ENCODE results near the gene TSPEAR. TPM values are rescaled to one million over a fixed set of nuclear protein-coding genes. Genes with fewer than 3 reads are reported as not detected.

The TSPEAR gene
- total RNA-seq, 4 donors from 2014 or later = 0.18 to 0.69 (median 0.51) TPM; not detected in 1

GRCh38 chr21:44599264-44600029, 111.9 kb downstream of the TSPEAR start:
- no peaks in the 10 kb centered on the region for H3K9me3 ChIP-seq
- H3K36me3 ChIP-seq = no peaks in the 10 kb centered on the region
- H3K4me3 ChIP-seq = no peak overlapping the region
- intact Hi-C loops (cut with DNase I; ENCODE audit: low total_unique reads) = no loop called here
- H3K27ac ChIP-seq = no peak overlapping the region
- DNase-seq = no peak
- H3K27me3 ChIP-seq = no peaks in the 10 kb centered on the region
- no peaks in the 10 kb centered on the region for H3K4me1 ChIP-seq
- TF ChIP-seq POLR2A (IDR thresholded peaks at IDR 0.05) = no peak
- no peak for TF ChIP-seq CTCF (IDR thresholded peaks at IDR 0.05)

GRCh38 chr21:44598061-44598460, 113.3 kb downstream of the TSPEAR start:
- Histone ChIP-seq H3K27ac (no peak overlapping the region), H3K4me3 (no peak overlapping the region), H3K36me3 (no peaks in the 10 kb centered on the region), H3K4me1 (no peaks in the 10 kb centered on the region), H3K9me3 (no peaks in the 10 kb centered on the region), H3K27me3 (no peaks in the 10 kb centered on the region)
- intact Hi-C loops (cut with DNase I; ENCODE audit: low total_unique reads) = no loop called here
- no peak for DNase-seq
- no peak for TF ChIP-seq POLR2A (IDR thresholded peaks at IDR 0.05)
- TF ChIP-seq CTCF (IDR thresholded peaks at IDR 0.05) = no peak

- Histone ChIP-seq H3K27ac (no peak overlapping the region), H3K36me3 (no peaks in the 10 kb centered on the region), H3K27me3 (no peaks in the 10 kb centered on the region), H3K4me3 (no peak overlapping the region), H3K9me3 (no peaks in the 10 kb centered on the region), H3K4me1 (no peaks in the 10 kb centered on the region)
- TF ChIP-seq POLR2A (IDR thresholded peaks at IDR 0.05) (no peak), CTCF (IDR thresholded peaks at IDR 0.05) (no peak)
- intact Hi-C loops (cut with DNase I; ENCODE audit: low total_unique reads) = no loop called here
- DNase-seq = no peak
Measured at GRCh38 chr21:44596068-44596725, 115.2 kb downstream of the TSPEAR start.

- TF ChIP-seq CTCF (IDR thresholded peaks at IDR 0.05) (no peak), POLR2A (IDR thresholded peaks at IDR 0.05) (no peak)
- H3K4me1 ChIP-seq = no peaks in the 10 kb centered on the region
- DNase-seq = no peak
Measured at GRCh38 chr21:44595524-44595923, 115.8 kb downstream of the TSPEAR start.

DNA sequence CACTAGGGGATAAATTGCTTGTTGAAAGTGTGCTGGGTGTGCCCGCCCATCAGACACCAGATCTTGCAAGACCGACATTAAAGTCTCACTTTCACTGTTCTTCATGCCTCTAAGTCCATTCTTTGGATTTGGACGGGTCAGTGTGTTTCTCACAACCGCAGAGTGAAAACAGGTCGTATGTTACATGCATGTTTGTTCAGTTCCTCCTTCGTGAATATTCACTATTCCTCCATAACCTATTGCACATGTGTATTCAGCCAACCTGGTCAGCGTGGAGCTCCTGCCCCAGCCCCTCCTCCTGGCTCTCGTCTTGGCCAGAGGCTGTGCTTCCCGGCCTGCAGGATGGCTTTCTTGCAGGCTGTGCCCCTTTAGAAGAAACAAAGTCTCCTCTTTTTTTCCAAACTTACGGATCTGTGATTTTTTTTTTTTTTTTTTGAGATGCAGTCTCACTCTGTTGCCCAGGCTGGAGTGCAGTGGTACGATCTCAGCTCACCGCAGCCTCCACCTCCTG, 116.9 kb downstream of the TSPEAR start:
- H3K27me3 ChIP-seq = no peaks in the 10 kb centered on the region
- H3K36me3 ChIP-seq = no peaks in the 10 kb centered on the region
- no peak overlapping the region for H3K27ac ChIP-seq
- intact Hi-C loops (cut with DNase I; ENCODE audit: low total_unique reads) = no loop called here
- no peak for DNase-seq
- no peaks in the 10 kb centered on the region for H3K4me1 ChIP-seq
- H3K4me3 ChIP-seq = no peak overlapping the region
- TF ChIP-seq CTCF (IDR thresholded peaks at IDR 0.05) (no peak), POLR2A (IDR thresholded peaks at IDR 0.05) (no peak)
- no peaks in the 10 kb centered on the region for H3K9me3 ChIP-seq

More at GRCh38 chr21:44595524-44595923, 115.8 kb downstream of the TSPEAR start:
- Histone ChIP-seq H3K27ac (no peak overlapping the region), H3K4me3 (no peak overlapping the region), H3K9me3 (no peaks in the 10 kb centered on the region), H3K36me3 (no peaks in the 10 kb centered on the region), H3K27me3 (no peaks in the 10 kb centered on the region)
- intact Hi-C loops (cut with DNase I; ENCODE audit: low total_unique reads) = no loop called here
